GM19372 (cell line): ENCODE data around the gene STXBP6.

Experiments
- ATAC-seq: cut with Tn5 transposase; IDR thresholded peaks from one replicate; pipeline ENCODE4 v1.9.1; 2021; ENCODE audit warnings: mild to moderate bottlenecking, low read depth, moderate library complexity; ENCODE audit not compliant: unreplicated experiment

STXBP6 gene

GRCh38 chr14:25052921-25053320, 3.0 kb upstream of the STXBP6 start:
- ATAC-seq, result no peak

GRCh38 chr14:25052385-25052784, 2.4 kb upstream of the STXBP6 start:
- no peak for ATAC-seq

GRCh38 chr14:25050269-25051150, 563 bp upstream of the STXBP6 start:
- ATAC-seq, result peak; percentile 15

- ATAC-seq, result peak; percentile 6
These were observed 817 bp downstream of the STXBP6 start for GRCh38 chr14:25049093-25049567.

- ATAC-seq, result no peak
These were observed 1.6 kb downstream of the STXBP6 start for GRCh38 chr14:25048170-25049016.

- ATAC-seq, result no peak
These were observed 3.5 kb downstream of the STXBP6 start for GRCh38 chr14:25046301-25046943.

- ATAC-seq, result no peak
These were observed 5.7 kb downstream of the STXBP6 start for GRCh38 chr14:25044106-25044698.

- no peak for ATAC-seq
These were observed 7.3 kb downstream of the STXBP6 start for GRCh38 chr14:25042362-25043299.

GRCh38 chr14:25041898-25042297, 8.0 kb downstream of the STXBP6 start:
- ATAC-seq, result no peak

- no peak for ATAC-seq
These were observed 8.5 kb downstream of the STXBP6 start for GRCh38 chr14:25041484-25041883.

- ATAC-seq, result no peak
These were observed 10.0 kb downstream of the STXBP6 start for GRCh38 chr14:25039933-25040332.

GRCh38 chr14:25038044-25038668, 11.8 kb downstream of the STXBP6 start:
- no peak for ATAC-seq

GRCh38 chr14:25037032-25037431, 12.9 kb downstream of the STXBP6 start:
- no peak for ATAC-seq

GRCh38 chr14:25034803-25035681, 14.9 kb downstream of the STXBP6 start:
- no peak for ATAC-seq

GRCh38 chr14:25033358-25033757, 16.6 kb downstream of the STXBP6 start:
- no peak for ATAC-seq

GRCh38 chr14:25032092-25032784, 17.7 kb downstream of the STXBP6 start:
- no peak for ATAC-seq

- ATAC-seq, result peak; percentile 80
These were observed 23.3 kb downstream of the STXBP6 start for GRCh38 chr14:25026476-25027137.
